ENCODE results near the gene PROM2.

PROM2 gene

DNA sequence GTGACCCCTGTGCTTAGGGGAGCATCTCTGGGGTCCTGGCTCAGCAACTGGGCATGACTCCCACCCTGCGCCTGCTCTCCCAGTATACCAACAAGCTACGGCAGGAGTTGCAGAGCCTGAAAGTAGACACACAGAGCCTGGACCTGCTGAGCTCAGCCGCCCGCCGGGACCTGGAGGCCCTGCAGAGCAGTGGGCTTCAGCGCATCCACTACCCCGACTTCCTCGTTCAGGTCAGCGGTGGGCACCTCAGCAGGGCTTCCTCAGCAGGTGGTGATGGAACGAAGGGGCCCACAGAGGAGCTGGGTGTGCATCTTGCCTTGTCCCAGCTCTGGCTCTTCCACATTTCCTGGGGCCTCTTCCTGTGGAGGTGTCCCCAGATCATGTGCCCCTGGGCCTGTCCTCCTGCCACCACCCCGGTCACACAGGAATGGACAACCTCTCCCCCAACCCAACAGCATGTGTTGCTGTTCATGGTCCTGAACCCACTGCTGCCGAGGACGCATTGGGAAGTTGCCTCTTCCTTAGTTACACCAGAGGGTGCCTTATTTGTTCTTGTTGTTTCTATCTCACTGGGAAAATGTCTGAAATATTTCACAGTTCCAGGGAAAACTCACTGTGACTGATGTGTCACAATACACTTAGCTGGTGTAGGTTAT, 10.8 kb downstream of the PROM2 start:
- DNase-seq (ENCODE audit: low read depth): no peak
- no peak overlapping the region for H3K4me3 ChIP-seq (ENCODE audit: low read depth, low read length)
- TF ChIP-seq, protein P1, sequence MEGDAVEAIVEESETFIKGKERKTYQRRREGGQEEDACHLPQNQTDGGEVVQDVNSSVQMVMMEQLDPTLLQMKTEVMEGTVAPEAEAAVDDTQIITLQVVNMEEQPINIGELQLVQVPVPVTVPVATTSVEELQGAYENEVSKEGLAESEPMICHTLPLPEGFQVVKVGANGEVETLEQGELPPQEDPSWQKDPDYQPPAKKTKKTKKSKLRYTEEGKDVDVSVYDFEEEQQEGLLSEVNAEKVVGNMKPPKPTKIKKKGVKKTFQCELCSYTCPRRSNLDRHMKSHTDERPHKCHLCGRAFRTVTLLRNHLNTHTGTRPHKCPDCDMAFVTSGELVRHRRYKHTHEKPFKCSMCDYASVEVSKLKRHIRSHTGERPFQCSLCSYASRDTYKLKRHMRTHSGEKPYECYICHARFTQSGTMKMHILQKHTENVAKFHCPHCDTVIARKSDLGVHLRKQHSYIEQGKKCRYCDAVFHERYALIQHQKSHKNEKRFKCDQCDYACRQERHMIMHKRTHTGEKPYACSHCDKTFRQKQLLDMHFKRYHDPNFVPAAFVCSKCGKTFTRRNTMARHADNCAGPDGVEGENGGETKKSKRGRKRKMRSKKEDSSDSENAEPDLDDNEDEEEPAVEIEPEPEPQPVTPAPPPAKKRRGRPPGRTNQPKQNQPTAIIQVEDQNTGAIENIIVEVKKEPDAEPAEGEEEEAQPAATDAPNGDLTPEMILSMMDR (IDR thresholded peaks at IDR 0.05; ENCODE audit: low read depth, low read length, missing control alignments): no peak

DNA sequence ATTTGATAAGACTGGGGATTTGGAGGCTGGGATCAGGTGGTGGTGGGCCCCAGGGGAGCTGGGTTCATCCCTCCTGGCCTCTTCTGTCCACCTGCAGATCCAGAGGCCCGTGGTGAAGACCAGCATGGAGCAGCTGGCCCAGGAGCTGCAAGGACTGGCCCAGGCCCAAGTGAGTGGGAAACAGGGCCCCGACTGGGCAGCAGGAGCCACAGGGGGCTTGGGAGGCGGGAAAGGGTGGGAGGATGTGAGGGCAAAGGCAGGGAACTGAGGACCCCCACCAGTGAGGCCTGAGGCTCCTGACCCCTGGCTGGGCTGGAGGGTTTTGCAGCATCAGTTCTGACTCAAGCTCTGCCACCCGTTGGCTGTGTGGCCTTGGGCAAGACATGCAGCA, 11.3 kb downstream of the PROM2 start:
- no peak overlapping the region for H3K4me3 ChIP-seq (ENCODE audit: low read depth, low read length)
- DNase-seq (ENCODE audit: low read depth): no peak
- TF ChIP-seq, protein P1 (IDR thresholded peaks at IDR 0.05; ENCODE audit: low read depth, low read length, missing control alignments): no peak

DNA sequence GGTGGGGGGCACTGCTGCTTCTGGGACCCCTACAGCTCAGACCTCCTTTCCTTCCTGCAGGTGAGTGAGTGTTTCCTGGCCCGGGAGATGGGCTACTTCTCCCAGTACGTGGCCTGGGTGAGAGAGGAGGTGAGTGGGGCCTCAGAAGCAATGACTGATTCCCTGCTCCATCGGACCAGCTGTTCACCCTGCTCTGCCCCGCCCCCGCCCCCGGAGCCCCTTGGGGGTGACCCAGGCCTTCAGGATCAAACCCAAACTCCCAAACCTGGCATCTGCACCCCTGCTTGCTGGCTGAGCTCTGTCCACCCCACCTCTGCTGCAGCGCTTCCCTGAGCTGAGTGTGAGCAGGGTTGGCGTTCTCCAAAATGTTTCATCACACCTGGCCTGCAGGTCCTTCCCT, 13.1 kb downstream of the PROM2 start:
- TF ChIP-seq, protein P1 (IDR thresholded peaks at IDR 0.05; ENCODE audit: low read depth, low read length, missing control alignments): no peak
- H3K4me3 ChIP-seq (ENCODE audit: low read depth, low read length): no peak overlapping the region
- no peak for DNase-seq (ENCODE audit: low read depth)

DNA sequence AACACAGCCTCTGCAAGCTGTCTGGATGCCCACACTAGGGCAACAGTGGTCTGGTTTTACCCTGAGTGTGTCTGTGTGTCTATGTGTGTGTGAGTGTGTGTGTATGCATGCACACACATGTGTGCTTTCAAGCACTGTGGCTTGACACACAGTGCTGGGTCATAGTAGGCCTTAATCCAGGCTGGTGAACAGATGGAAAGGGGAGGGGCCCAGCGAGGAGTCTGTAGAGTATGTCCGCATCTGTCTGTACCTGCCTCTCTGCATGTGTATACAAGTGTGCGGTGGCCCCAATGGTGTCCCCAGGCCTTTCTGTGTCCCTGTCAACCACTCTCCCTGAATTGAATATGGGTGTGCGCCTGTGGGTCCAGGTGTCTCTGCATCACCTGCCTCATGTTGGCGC, 13.6 kb downstream of the PROM2 start:
- H3K4me3 ChIP-seq (ENCODE audit: low read depth, low read length): no peak overlapping the region
- DNase-seq (ENCODE audit: low read depth): no peak
- TF ChIP-seq, protein P1 (IDR thresholded peaks at IDR 0.05; ENCODE audit: low read depth, low read length, missing control alignments): no peak

DNA sequence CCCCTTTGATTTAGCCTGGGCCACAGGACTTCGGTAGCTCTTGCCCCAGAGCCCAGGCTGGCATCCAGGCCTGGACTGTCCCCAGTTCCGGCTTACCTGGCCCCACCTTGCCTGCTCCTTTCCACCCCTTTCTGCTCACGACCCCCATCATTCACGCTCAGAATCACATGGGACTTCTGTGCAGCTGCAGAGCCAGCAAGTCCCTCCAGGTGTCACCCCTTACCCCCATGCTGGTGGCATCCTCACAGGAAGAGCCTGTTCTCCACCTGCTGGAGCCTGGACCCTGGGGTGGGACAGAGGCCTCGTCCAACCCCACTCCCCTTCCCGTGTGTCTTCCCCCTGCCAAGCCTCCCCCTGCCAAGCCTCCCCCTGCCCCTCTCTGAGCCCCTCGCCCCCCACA, 15.0 kb downstream of the PROM2 start:
- no peak for DNase-seq (ENCODE audit: low read depth)
- TF ChIP-seq, protein P1 (IDR thresholded peaks at IDR 0.05; ENCODE audit: low read depth, low read length, missing control alignments): no peak
- no peak overlapping the region for H3K4me3 ChIP-seq (ENCODE audit: low read depth, low read length)

DNA sequence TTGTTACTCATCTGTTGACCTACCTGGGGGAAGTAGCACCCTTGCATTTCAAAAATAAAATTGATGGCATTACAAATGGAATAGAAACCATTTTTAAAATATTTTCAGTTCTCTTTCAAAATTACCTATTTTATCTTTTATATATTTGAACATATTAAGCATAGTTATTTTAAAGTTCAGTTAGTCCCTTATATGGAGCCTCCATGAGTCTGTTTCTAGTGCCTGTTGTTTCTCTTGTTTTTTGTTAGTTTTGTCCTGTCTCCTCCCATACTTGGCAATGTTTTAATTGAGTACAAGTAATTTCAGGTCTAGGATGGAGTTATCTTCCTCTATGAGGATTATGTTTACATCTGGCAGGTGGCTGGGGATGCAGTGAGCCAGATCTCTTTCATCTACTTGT, 17.0 kb downstream of the PROM2 start:
- TF ChIP-seq, protein P1 (IDR thresholded peaks at IDR 0.05; ENCODE audit: low read depth, low read length, missing control alignments): no peak
- H3K4me3 ChIP-seq (ENCODE audit: low read depth, low read length): no peak overlapping the region
- no peak for DNase-seq (ENCODE audit: low read depth)

DNA sequence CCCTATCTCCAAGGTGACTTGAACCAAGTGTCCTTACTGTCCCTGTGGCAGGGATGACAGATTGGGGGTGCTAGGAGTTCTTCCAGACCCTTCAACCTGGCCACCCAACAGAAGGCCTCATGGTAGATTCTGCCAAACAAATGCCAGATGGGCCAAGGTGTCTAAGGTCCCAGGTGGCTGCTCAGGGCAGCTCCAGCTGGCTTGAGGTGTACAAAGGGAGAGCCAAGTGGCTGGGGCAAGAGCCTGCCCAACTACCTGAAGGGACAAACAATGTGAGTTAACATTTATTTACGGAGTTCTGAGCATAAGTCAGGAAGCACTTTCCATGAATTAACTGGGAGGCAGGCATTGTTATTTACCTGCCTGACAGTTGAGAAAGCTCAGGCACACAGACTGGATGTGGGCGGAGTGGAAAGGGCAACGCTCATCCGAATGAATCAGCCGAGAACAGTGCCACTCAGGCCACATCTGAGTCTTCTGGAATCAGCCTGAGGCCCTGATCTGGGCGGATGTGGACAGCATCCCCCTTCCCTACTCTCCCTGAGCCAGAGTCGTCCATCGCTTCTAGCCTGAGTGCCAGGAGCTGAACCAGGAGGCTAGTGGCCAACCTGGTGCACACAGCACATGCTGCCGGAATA, 18.5 kb downstream of the PROM2 start:
- TF ChIP-seq, protein P1 (IDR thresholded peaks at IDR 0.05; ENCODE audit: low read depth, low read length, missing control alignments): no peak
- DNase-seq (ENCODE audit: low read depth): no peak
- no peak overlapping the region for H3K4me3 ChIP-seq (ENCODE audit: low read depth, low read length)
